AG09309 (cell line): Measurements from ENCODE around the gene MTRR.
A peak's percentile ranks its signal among the peaks of the same experiment; 100 is the strongest.

Experiments used
- DNase-seq: peaks from one replicate; pipeline ENCODE4 v3.0.0-alpha.2; 2010; ENCODE audit warnings: low read depth
- H3K4me3 ChIP-seq: 2 replicates; pipeline ENCODE4 v1.5.1; 2011; ENCODE audit warnings: mild to moderate bottlenecking, low read depth, low read length, moderate library complexity; ENCODE audit not compliant: control insufficient read depth
- CTCF ChIP-seq: IDR thresholded peaks from 2 replicates; pipeline ENCODE4 v1.5.1; 2011; ENCODE audit warnings: mild to moderate bottlenecking, low read depth, low read length, inconsistent platforms; ENCODE audit not compliant: insufficient read depth, control insufficient read depth; ENCODE audit errors: missing control alignments

Gene MTRR

GRCh38 chr5:7875151-7875550, 6.2 kb downstream of the MTRR start:
- no peak overlapping the region for H3K4me3 ChIP-seq
- TF ChIP-seq CTCF, result no peak
- DNase-seq, result no peak

- H3K4me3 ChIP-seq, result no peak overlapping the region
- DNase-seq, result no peak
- TF ChIP-seq CTCF, result no peak
These were observed 7.9 kb downstream of the MTRR start for GRCh38 chr5:7876867-7877266.

- H3K4me3 ChIP-seq, result no peak overlapping the region
- DNase-seq, result no peak
- TF ChIP-seq CTCF, result no peak
These were observed 8.9 kb downstream of the MTRR start for GRCh38 chr5:7877851-7878250.

- H3K4me3 ChIP-seq, result no peak overlapping the region
- DNase-seq, result peak; percentile 53
- no peak for TF ChIP-seq CTCF
These were observed 9.5 kb downstream of the MTRR start for GRCh38 chr5:7878381-7878873.

- no peak for DNase-seq
- TF ChIP-seq CTCF, result no peak
These were observed 12.1 kb downstream of the MTRR start for GRCh38 chr5:7881091-7881490.

GRCh38 chr5:7881816-7882215, 12.9 kb downstream of the MTRR start:
- no peak for DNase-seq
- TF ChIP-seq CTCF, result no peak
- no peak overlapping the region for H3K4me3 ChIP-seq

More at GRCh38 chr5:7881091-7881490, 12.1 kb downstream of the MTRR start:
- H3K4me3 ChIP-seq, result no peak overlapping the region

- no peak for DNase-seq
- no peak overlapping the region for H3K4me3 ChIP-seq
- no peak for TF ChIP-seq CTCF
These were observed 14.0 kb downstream of the MTRR start for GRCh38 chr5:7882926-7883325.
